Mesodermal cell (in vitro differentiated cells): Measurements from ENCODE around the gene DNAJB8.

Experiments used
- H3K27ac ChIP-seq: 2 replicates; pipeline ENCODE4 v1.7.0; 2013; ENCODE audit warnings: mild to moderate bottlenecking, low read depth, low read length, moderate library complexity; ENCODE audit not compliant: severe bottlenecking
- H3K36me3 ChIP-seq: 2 replicates; pipeline ENCODE4 v1.7.1; 2013; ENCODE audit warnings: mild to moderate bottlenecking, low read length, moderate library complexity; ENCODE audit not compliant: control insufficient read depth, insufficient read depth
- H3K4me1 ChIP-seq: one replicate; pipeline ENCODE4 v1.7.1; 2013; ENCODE audit warnings: mild to moderate bottlenecking, low read length; ENCODE audit not compliant: insufficient read depth, control insufficient read depth, poor library complexity, severe bottlenecking
- H3K4me3 ChIP-seq: 2 replicates; pipeline ENCODE4 v1.7.0; 2013; ENCODE audit warnings: low read length, control low read depth, mild to moderate bottlenecking; ENCODE audit not compliant: insufficient read depth, poor library complexity, severe bottlenecking; ENCODE audit errors: extremely low read depth
- H3K9me3 ChIP-seq: 2 replicates; pipeline ENCODE4 v1.7.1; 2013; ENCODE audit warnings: mild to moderate bottlenecking, low read length, moderate library complexity; ENCODE audit not compliant: control insufficient read depth
- WGBS, 2 experiments: methylation state at CpG; one replicate each; pipeline ENCODE4 v1.1.5; 2013; ENCODE audit warnings: missing lambda C conversion rate in 2 of 2; ENCODE audit not compliant: insufficient coverage in 2 of 2; 5-methylcytosine and 5-hydroxymethylcytosine counted together

DNAJB8 gene

DNA sequence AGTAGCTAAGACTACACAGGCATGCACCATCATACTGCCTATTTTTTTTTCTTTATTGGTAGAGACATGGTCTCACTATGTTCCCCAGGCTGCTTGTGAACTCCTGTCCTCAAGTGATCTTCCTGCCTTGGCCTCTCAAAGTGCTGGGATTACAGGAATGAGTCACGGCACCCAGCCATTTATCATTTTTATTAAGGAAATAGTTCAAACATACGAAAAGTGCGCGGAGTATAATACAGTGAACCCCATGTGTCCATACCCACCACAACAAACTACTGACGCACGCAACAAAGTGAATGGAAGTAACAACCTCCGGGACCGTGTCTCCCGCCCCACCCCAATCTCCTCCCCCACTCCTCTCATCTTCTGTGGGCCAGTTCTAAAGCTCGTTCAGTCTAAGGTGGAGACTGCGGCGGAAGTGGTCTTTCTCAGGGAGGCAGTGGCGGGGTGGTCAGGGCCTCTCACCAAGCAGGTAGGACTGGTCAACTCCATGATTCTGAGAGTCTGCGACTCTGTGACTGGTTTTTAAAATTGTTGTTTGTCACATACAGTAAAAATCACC is 42.1 kb downstream of the DNAJB8 start:
- Histone ChIP-seq H3K36me3 (no peaks in the 10 kb centered on the region), H3K27ac (no peak overlapping the region), H3K9me3 (peaks cover under 1% of the 10 kb centered on the region), H3K4me3 (no peak overlapping the region), H3K4me1 (peaks cover 5% of the 10 kb centered on the region)
- 94% methylated on average over 11 to 12 of the region's 14 CpGs for WGBS, 2 experiments

DNA sequence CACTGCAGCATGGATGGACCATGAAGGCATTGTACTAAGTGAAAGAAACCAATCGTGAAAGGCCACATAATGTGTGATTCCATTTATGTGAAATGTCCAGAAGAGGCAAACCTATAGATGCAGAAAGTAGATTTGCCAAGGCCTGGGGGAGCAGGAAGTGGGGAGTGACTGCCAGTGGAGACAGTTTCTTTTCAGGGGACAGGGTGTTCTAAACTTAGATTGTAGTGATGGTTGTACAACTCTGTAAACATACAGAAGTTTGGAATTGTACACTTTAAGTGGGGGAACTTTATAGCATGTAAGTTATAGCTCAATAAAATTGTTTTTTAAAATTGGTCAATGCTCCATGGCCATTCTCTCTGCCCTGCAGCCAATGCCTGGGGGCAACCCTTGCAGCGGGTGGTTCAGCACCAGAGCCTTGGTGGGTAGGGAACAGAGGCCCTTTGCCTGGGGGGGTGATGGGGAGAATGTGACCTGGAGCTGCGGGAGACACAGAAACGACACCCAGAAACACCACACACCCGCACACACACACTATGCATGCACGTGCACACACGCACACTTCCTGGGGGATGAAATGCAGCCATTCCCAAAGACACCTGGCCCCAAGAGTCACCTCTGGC is 43.1 kb downstream of the DNAJB8 start:
- Histone ChIP-seq H3K27ac (no peak overlapping the region), H3K4me3 (no peak overlapping the region), H3K9me3 (peaks cover 8% of the 10 kb centered on the region), H3K36me3 (no peaks in the 10 kb centered on the region), H3K4me1 (peaks cover 5% of the 10 kb centered on the region)
- WGBS, 2 experiments, result 93 to 100% methylated on average over 2 to 3 of the region's 7 CpGs

DNA sequence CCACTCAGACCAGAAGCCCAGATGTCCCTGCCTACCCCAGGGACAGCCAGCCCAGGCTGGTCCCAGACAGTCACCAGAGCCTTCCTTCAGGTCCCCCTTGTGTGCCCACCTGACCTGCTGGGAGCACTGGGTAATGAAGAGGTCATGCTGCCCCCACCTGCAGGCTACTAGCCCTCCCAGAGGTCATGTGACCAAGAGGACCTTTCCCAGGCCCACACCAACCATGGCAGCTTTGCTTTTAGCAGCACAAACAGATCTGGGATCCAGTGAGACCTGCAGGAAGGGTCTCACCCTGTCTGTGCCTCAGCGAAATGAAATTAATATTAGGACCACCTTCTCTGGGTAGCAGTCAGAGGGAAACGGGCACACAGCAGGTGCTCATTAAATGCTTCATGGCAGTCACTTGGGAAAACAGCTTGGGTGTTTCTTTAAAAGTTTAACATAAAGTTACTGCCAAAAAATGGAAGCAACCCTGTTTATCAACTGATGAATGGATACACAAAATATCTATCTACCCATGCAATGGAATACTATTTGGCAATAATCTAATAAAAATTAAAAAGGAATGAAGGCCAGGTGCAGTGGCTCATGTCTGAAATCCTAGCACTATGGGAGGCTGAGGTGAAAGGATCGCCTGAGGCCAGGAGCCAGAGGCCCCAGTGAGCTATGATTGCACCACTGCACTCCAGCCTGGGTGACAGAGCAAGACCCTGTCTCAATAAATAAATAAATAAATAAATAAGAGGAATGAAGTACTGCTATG is 43.7 kb downstream of the DNAJB8 start:
- H3K4me3 ChIP-seq, result no peak overlapping the region
- H3K4me1 ChIP-seq, result peaks cover 5% of the 10 kb centered on the region
- H3K36me3 ChIP-seq, result no peaks in the 10 kb centered on the region
- H3K27ac ChIP-seq, result no peak overlapping the region
- 88 to 97% methylated on average over 2 to 3 of the region's 3 CpGs for WGBS, 2 experiments
- H3K9me3 ChIP-seq, result peaks cover 8% of the 10 kb centered on the region

DNA sequence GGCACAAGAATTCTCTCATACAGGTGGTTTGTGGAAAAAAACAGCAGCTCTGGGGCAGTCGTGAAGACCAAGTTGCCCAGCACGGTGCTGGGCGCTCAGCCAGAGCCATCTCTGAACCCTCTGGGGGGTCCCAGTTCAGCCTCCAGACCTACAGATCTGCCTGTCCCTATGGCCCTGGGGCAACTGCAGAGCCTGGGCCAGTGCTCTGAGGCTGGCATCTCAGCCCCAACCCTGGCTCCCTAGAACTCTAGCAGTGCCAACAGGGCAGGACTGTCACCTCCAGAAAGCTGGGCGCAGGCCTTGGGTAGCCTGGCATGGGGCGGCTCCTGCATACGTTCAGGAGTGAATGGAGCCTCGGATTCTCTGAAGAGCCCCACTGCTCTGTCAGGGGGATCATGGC is 44.7 kb downstream of the DNAJB8 start:
- Histone ChIP-seq H3K4me3 (no peak overlapping the region), H3K36me3 (no peaks in the 10 kb centered on the region), H3K27ac (no peak overlapping the region), H3K4me1 (peaks cover 11% of the 10 kb centered on the region), H3K9me3 (peaks cover 8% of the 10 kb centered on the region)
- WGBS, 2 experiments, result 90 to 93% methylated on average over 4 to 7 of the region's 7 CpGs

DNA sequence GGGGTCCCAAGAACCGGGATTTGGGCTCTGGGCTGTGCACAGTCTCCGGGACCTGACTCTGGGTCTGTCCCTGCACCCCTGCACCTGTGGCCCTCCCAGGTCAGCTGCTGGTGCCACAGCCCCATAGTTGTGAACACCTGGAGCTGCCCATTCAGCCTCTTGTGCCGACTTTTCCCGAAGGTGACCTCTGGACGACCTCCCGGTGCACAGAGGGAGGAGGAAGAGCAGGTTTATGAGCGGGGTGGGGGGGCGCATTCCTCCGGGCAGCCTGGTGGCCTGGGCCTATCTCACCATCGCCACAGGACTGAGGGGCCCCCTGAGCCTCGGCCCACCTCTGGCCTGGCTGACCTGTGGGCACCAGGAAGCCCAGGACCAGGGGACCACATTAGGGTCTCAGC is 45.3 kb downstream of the DNAJB8 start:
- WGBS, 2 experiments, result 86 to 95% methylated on average over 5 to 11 of the region's 11 CpGs
- Histone ChIP-seq H3K4me3 (no peak overlapping the region), H3K4me1 (peaks cover 11% of the 10 kb centered on the region), H3K36me3 (no peaks in the 10 kb centered on the region), H3K9me3 (peaks cover 8% of the 10 kb centered on the region), H3K27ac (no peak overlapping the region)

DNA sequence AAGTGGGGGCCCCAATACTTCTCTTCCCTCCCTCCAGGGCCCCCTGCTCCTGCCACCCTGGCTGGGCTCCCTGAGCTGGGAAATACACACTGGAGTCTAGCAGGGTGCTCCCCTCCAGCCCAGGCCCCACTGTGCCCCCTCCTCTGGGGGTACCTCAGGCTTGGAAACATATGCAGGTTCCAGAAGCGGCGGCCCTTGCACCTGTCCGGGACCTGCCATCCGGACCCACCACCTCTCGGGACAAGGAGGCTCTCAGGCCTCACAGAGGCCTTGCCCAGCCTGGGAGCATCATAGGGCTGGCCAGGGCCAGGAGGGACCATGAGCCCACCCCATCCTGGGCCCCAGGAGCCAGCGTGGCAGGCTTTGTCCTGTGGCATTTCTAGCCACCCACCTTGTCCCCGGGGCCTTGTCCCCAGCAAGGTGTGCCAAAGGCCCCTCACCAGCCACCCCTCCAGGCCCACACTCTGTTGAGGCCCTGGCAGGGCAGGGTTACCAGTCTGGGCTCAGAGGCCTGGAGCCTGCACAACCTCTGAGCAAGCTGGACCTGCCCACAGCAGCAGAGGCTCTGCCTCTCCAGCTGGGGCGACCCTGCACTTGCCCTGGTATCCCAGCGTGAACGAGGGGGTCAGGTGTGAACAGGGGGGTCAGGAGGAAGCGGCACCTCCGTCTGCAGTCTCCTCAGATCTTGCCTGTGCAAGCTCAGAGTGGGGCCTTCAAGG is 45.8 kb downstream of the DNAJB8 start:
- H3K4me3 ChIP-seq, result no peak overlapping the region
- 97 to 98% methylated on average over 12 of the region's 12 CpGs for WGBS, 2 experiments
- H3K4me1 ChIP-seq, result peaks cover 16% of the 10 kb centered on the region
- no peak overlapping the region for H3K27ac ChIP-seq
- peaks cover 8% of the 10 kb centered on the region for H3K9me3 ChIP-seq
- no peaks in the 10 kb centered on the region for H3K36me3 ChIP-seq

DNA sequence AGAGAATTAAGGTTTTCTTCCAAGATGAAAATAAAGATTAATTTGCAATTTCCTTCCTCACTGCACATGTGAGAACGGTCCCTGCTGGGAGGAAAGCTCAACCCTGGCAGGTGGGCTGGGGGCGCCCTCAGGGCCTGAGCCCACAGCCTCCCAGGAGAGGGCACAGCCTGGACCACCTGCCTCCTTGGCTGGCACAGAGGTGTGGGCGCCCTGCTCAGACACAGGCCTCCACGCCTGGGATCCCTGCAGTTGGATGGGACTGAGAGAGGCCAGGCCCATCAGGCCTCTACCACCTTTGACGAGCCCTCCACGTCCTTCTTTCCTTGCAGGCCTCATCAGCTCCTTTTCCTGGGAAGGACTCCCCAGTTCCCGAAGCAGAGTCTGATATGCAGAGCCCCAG is 46.4 kb downstream of the DNAJB8 start:
- no peak overlapping the region for H3K4me3 ChIP-seq
- H3K36me3 ChIP-seq, result no peaks in the 10 kb centered on the region
- 98 to 100% methylated on average over 4 to 5 of the region's 7 CpGs for WGBS, 2 experiments
- peaks cover 8% of the 10 kb centered on the region for H3K9me3 ChIP-seq
- peaks cover 22% of the 10 kb centered on the region for H3K4me1 ChIP-seq
- no peak overlapping the region for H3K27ac ChIP-seq

DNA sequence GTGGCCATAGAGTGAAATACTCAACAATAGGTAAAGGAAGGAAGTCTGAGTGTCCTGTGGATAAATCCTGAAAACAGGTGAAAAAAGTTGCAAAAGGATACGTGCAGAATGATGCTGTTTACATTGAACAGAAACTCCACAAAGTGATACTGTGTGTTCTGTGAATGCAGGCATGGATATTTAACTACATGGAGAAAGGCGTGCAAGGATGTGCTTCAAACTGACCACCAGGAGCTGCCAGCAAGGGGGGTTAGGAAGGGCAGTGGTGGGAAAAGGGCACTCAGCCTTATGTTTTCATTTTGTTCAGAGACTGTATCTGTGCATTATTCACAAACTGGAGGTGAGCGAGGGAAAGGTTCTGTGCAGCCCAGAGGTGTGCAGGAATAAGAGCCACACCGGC is 47.4 kb downstream of the DNAJB8 start:
- Histone ChIP-seq H3K9me3 (peaks cover 8% of the 10 kb centered on the region), H3K4me3 (no peak overlapping the region), H3K36me3 (no peaks in the 10 kb centered on the region), H3K4me1 (peaks cover 25% of the 10 kb centered on the region), H3K27ac (no peak overlapping the region)
- WGBS, 2 experiments, result 95 to 98% methylated on average over 4 of the region's 4 CpGs

DNA sequence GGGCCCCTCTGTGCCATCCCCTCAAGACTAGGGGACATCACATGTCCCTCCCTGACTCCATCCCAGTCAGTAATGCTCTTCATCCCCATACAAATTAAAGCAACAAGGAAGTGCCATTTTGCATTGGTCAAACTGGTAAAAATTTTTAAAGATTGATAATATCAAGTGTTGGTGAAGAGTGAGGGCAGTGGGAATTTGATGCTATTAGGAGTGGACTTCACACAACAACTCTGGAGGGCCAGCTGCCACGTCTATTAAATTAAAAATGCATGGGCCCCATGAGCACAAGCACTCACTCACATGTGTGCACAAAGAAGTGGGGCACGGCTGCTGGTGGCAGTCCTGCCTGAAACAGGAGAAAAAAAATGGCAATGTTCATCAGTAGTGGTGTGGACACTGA is 47.8 kb downstream of the DNAJB8 start:
- Histone ChIP-seq H3K4me1 (peaks cover 25% of the 10 kb centered on the region), H3K27ac (no peak overlapping the region), H3K9me3 (peaks cover 8% of the 10 kb centered on the region), H3K4me3 (no peak overlapping the region), H3K36me3 (no peaks in the 10 kb centered on the region)
- WGBS, 2 experiments, result 82 to 93% methylated on average over 2 of the region's 2 CpGs

DNA sequence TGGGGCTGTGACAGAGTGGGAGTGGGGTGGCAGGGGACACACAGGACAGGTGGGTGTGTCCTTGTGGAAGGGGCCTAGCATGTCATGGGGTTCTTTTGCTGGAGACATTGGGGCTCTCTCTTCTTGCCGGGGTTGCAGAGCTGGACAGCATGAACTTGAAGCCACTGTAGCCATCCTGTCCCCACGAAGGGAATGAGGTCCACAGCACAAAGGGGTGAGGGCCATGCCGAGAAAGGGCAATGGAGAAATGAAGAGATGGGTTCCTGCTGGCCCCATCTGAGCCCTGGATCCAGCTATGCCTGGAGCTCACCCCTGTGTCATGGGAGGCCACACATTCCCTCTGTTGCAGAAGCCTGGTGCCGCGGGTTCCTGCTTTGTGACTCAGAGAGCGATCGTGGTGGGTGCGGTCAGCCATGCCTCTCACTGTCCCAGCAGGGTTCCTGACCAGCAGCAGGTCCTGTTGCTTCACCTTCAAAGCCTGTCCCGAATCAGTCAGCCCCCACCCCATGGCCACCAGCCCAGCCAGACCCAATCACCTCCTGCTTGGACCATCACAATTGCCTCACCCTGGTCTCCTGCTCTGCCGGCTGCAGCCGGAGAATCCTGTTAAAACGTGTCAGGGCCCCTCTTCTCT is 50.0 kb downstream of the DNAJB8 start:
- H3K9me3 ChIP-seq, result peaks cover 8% of the 10 kb centered on the region
- WGBS, 2 experiments, result 71 to 75% methylated on average over 12 of the region's 12 CpGs
- H3K4me3 ChIP-seq, result no peak overlapping the region
- H3K4me1 ChIP-seq, result peaks cover 37% of the 10 kb centered on the region
- H3K36me3 ChIP-seq, result no peaks in the 10 kb centered on the region
- peak overlapping the region; percentile 18 for H3K27ac ChIP-seq
